IPS DF 4.7 (cell line): ENCODE data around the gene MVK.
"Not testable (repeated sequence)": the region's sequence is repeated elsewhere in the genome, so short reads cannot be mapped to it uniquely, and the experiment has no call there.

Experiments used
- DNase-seq: peaks from one replicate; pipeline ENCODE4 v3.0.0-alpha.2; 2013; ENCODE audit warnings: low spot score; ENCODE audit errors: extremely low read depth

Gene MVK

GRCh38 chr12:109588461-109589239 lies 15.1 kb downstream of the MVK start:
- no peak for DNase-seq

- DNase-seq, result no peak
Measured at GRCh38 chr12:109589240-109589590, 15.6 kb downstream of the MVK start.

GRCh38 chr12:109589691-109590245 lies 16.2 kb downstream of the MVK start:
- no peak for DNase-seq

- DNase-seq, result no peak
Measured at GRCh38 chr12:109590566-109590965, 17.0 kb downstream of the MVK start.

DNA sequence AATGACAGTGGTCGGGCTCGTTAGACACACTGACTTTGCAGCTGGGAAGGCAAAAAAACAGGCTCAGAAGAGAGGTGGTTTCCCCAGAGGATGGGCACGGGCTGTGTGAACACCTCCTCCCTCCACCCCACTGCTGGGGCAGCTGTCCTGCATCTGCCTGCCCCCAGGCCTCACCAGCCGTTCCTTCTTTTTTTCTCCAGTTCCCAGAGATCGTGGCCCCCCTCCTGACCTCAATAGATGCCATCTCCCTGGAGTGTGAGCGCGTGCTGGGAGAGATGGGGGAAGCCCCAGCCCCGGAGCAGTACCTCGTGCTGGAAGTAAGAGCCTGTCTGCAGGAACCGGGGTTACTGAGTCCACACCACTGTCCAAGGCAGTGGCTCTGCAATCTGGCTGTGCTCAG lies 17.4 kb downstream of the MVK start:
- no peak for DNase-seq

GRCh38 chr12:109592195-109592904 lies 18.8 kb downstream of the MVK start:
- DNase-seq, result no peak

- DNase-seq, result no peak
Measured at GRCh38 chr12:109592905-109593272, 19.3 kb downstream of the MVK start.

- no peak for DNase-seq
Measured at GRCh38 chr12:109594556-109595317, 21.1 kb downstream of the MVK start.

GRCh38 chr12:109595321-109595902 lies 21.8 kb downstream of the MVK start:
- DNase-seq, result no peak

DNA sequence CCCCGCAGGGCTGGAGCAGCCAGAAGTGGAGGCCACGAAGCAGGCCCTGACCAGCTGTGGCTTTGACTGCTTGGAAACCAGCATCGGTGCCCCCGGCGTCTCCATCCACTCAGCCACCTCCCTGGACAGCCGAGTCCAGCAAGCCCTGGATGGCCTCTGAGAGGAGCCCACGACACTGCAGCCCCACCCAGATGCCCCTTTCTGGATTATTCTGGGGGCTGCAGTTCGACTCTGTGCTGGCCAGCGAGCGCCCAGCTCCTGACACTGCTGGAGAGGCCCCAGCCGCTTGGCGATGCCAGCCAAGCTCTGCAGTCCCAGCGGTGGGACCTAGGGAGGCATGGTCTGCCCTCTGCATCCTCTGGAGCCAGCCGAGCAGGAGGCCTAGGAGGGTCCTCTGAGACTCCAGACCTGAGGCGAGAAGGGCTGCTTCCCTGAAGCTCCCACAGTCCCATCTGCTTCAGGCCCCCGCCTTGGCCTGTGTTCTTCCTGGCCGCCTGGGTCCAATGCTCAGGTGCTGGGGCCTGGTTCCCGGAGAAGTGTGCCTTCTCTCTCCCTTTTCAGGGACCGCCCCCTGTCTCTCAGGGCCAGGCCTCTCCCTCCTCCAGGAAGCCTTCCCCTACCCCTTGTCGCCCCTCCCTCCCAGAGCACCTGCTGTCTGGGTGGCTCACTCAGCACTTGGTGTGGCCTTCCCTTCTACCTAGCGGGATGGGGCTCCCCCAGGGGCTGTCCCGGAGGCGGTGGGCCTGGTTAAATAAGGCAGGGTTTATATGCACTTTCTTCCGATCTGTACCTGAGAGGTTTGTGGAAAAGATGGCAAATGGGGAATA lies 23.0 kb downstream of the MVK start:
- DNase-seq, result no peak

DNA sequence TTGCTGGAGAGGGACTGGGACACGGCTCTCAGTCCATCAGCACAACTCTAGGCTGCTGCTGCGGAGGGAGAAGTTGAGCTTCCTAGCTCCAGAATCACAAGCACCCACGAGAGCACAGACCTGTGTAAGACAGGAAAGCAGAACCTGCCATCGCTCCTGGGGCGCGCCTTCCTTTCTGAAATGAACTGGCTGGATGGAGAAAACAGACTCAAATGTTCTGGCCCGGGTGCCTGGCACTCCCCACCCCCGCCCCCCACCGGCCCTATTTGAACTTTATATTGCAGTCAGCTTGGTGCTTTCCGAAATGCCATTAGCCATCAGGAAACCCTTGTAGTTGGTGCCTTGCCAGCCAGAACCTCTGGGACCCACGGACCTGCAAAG lies 23.8 kb downstream of the MVK start:
- DNase-seq, result no peak

DNA sequence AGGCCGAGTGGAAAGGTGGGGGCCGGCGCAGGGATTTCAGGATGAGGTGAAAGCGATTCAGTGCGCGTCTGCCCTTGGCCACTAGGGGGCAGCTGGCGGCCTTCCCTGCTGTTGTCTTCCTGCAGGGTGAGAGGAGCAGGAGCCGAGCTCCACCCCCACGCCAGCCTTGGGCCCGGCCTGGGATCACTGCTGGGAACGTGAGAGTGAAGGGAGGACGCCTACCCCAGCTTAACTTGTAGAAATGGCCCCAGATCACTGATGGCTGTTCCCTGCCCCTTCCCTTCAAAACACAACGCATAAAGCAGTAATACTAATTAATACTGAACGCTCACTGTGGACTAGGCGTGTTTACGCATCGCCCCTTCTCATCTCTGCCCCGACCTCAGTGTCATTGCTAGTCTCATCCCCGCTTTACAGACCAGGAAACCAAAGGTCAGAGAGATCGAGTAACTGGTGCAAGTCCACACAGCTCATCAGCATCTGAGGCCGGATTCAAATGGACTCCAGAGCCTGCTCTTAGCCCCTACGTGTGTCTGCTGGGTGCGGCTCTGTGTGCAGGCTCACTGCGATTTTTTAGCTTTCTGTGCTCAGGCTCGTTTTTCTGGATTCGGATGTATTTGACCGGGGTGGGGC lies 24.3 kb downstream of the MVK start:
- peak; percentile 49 for DNase-seq

DNA sequence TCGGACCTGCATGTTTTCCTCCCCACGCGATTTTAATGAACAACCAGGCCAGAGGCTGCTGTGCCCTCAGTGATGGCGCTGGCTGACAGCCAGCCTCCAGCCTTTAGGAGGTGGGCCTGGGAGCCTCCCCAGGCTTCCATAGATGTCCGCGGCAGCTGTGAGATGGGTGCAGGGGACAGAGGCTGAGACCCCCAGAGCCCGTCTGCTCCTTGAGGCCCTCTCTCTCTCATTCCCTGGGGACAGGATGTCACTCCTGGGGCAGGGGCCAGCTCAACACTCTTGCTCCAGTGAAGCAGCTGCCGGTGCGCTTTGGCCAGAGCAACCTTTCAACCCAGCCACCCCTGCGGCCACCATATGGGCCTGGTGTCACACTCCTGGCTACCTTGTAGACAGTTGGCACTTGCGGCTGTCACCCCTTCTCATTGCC lies 24.8 kb downstream of the MVK start:
- DNase-seq, result no peak

DNA sequence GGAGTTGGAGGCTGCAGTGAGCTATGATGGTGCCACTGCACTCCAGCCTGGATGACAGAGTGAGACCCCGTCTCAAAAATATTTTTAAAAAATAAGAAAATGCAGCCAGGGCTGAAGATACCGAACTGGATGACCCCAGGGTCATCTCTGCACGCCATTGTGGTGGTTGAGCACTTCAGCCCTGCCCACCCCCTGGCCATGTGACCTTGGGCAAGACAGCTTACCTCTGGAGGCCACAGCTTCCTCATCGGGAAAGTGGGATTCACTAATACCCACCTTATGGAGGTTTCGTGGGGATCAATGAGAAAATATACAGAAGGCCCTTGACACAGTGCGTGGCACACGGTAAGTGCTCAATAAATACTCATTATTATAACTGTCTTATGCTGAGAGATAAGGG lies 25.5 kb downstream of the MVK start:
- no peak for DNase-seq

DNA sequence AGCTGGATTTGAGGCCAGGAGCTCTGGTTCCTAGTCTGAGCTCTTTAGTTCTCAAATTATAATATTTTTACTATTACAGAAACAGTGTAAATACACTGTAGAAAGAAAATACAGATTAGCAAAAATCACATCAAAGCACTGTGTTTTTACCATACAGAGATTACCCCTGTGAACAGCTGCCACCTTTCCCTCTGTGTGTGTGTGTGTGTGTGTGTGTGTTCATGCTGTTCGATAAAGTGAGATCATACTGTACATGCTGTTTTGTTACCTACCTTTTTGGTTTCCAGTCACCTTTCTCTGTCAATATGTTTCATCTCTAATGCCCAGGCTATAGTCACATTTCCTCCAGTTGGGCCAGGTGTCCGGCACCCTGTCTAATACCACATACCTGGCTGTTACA lies 26.9 kb downstream of the MVK start:
- no peak for DNase-seq

GRCh38 chr12:109600995-109601394 lies 27.4 kb downstream of the MVK start:
- no peak for DNase-seq

GRCh38 chr12:109601557-109601956 lies 28.0 kb downstream of the MVK start:
- no peak for DNase-seq

DNA sequence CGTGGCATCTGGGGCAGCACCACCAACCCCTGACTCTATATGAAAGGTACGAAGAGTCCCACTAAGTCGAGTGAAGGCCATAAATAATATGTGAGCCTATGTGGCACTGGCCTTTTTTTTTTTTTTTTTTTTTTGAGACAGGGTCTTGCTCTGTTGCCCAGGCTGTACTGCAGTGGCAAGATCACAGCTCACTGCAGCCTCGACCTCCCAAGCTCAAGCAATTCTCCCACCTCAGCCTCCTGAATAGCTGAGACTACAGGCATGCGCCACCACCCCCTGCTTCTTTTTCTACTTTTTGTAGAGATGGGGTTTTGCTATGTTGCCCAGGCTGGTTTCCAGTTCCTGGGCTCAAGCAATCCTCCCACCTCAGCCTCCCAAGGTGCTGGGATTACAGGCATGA lies 28.5 kb downstream of the MVK start:
- DNase-seq, result not testable (repeated sequence)

DNA sequence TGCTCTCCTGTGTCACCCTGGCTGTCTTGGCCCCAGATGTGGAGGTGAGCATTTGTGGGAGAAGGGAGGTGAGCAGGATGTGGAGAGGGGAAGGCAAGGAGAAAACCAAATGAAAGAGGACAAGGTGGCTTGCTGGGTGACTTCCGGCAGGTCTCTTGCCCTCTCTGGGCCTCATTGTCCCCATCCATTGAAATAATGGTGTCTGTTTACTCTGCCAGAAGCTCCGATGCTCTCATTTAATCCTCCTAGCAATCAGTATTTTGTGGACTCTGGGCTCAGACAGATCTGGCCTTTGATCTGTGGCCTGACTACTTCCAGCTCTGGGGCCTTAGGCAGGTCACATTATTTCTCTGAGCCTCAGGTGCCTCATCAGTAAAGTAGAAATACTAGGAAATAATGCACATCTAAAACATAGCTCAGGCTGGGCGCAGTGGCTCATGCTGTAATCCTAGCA lies 30.6 kb downstream of the MVK start:
- DNase-seq, result no peak

- no peak for DNase-seq
Measured at GRCh38 chr12:109605016-109605415, 31.4 kb downstream of the MVK start.
